ENCODE results near the gene C19orf44. TPM values are rescaled to one million over a fixed set of nuclear protein-coding genes. Genes with fewer than 3 reads are reported as not detected.

The C19orf44 gene
- total RNA-seq, 1 donor from 2014 or later, result 13.2 TPM

GRCh38 chr19:16554776-16555175 lies 58.6 kb downstream of the C19orf44 start:
- Histone ChIP-seq H3K36me3 (no peaks in the 10 kb centered on the region), H3K27ac (no peak overlapping the region), H3K27me3 (no peaks in the 10 kb centered on the region), H4K20me1 (ENCODE audit: low read depth) (no peaks in the 10 kb centered on the region), H3K4me3 (no peak overlapping the region), H3F3A (ENCODE audit: low read depth) (no peaks in the 10 kb centered on the region), H3K4me1 (no peaks in the 10 kb centered on the region), H3K9ac (no peak overlapping the region), H3K4me2 (no peak overlapping the region), H3K9me3 (ENCODE audit: low read depth) (no peaks in the 10 kb centered on the region), H3K79me2 (ENCODE audit: low read depth) (no peaks in the 10 kb centered on the region), H2AFZ (replicated peaks) (no peak overlapping the region)
- DNase-seq (ENCODE audit: low spot score), result no peak
- no peaks in the 10 kb centered on the region for H3K27me3 Mint-ChIP-seq (ENCODE audit: insufficient read depth, low read depth)
- no peak overlapping the region for H3K4me3 Mint-ChIP-seq
- TF ChIP-seq EZH2phosphoT487 (IDR thresholded peaks at IDR 0.05), result no peak
- no peak for TF ChIP-seq CTCF (IDR thresholded peaks at IDR 0.05)
- TF ChIP-seq EZH2 (IDR thresholded peaks at IDR 0.05), result no peak
- H3K27ac Mint-ChIP-seq, result no peak overlapping the region
- peaks cover 14% of the 10 kb centered on the region for H3K36me3 Mint-ChIP-seq
- H3K9me3 Mint-ChIP-seq, result no peaks in the 10 kb centered on the region
- H3K4me1 Mint-ChIP-seq, result no peaks in the 10 kb centered on the region

GRCh38 chr19:16559780-16560276 lies 63.6 kb downstream of the C19orf44 start:
- H3K9me3 Mint-ChIP-seq, result no peaks in the 10 kb centered on the region
- no peaks in the 10 kb centered on the region for H3K36me3 ChIP-seq

GRCh38 chr19:16561382-16561781 lies 65.2 kb downstream of the C19orf44 start:
- H3K9me3 Mint-ChIP-seq, result no peaks in the 10 kb centered on the region
- Histone ChIP-seq H3K79me2 (ENCODE audit: low read depth) (no peaks in the 10 kb centered on the region), H3K27me3 (no peaks in the 10 kb centered on the region), H3K4me3 (no peak overlapping the region), H3K4me1 (no peaks in the 10 kb centered on the region), H2AFZ (replicated peaks) (no peak overlapping the region), H4K20me1 (ENCODE audit: low read depth) (no peaks in the 10 kb centered on the region), H3K9ac (no peak overlapping the region), H3K9me3 (ENCODE audit: low read depth) (no peaks in the 10 kb centered on the region), H3K27ac (no peak overlapping the region), H3K4me2 (no peak overlapping the region), H3F3A (ENCODE audit: low read depth) (no peaks in the 10 kb centered on the region), H3K36me3 (no peaks in the 10 kb centered on the region)
- H3K27me3 Mint-ChIP-seq (ENCODE audit: insufficient read depth, low read depth), result no peaks in the 10 kb centered on the region
- no peak for TF ChIP-seq CTCF (IDR thresholded peaks at IDR 0.05)
- no peak for TF ChIP-seq EZH2 (IDR thresholded peaks at IDR 0.05)
- TF ChIP-seq EZH2phosphoT487 (IDR thresholded peaks at IDR 0.05), result no peak
- DNase-seq (ENCODE audit: low spot score), result no peak
- no peak overlapping the region for H3K27ac Mint-ChIP-seq
- no peaks in the 10 kb centered on the region for H3K4me1 Mint-ChIP-seq
- peaks cover 19% of the 10 kb centered on the region for H3K36me3 Mint-ChIP-seq
- no peak overlapping the region for H3K4me3 Mint-ChIP-seq

More at GRCh38 chr19:16559780-16560276, 63.6 kb downstream of the C19orf44 start:
- Mint-ChIP-seq H3K27ac (no peak overlapping the region), H3K4me1 (no peaks in the 10 kb centered on the region), H3K27me3 (ENCODE audit: insufficient read depth, low read depth) (no peaks in the 10 kb centered on the region), H3K4me3 (no peak overlapping the region), H3K36me3 (peaks cover 14% of the 10 kb centered on the region)
- H3K27ac ChIP-seq, result no peak overlapping the region
- DNase-seq (ENCODE audit: low spot score), result no peak
- no peaks in the 10 kb centered on the region for H4K20me1 ChIP-seq (ENCODE audit: low read depth)
- no peak overlapping the region for H3K9ac ChIP-seq
- no peaks in the 10 kb centered on the region for H3K9me3 ChIP-seq (ENCODE audit: low read depth)
- H3K79me2 ChIP-seq (ENCODE audit: low read depth), result no peaks in the 10 kb centered on the region
- no peaks in the 10 kb centered on the region for H3K4me1 ChIP-seq
- no peak overlapping the region for H3K4me3 ChIP-seq
- H3F3A ChIP-seq (ENCODE audit: low read depth), result no peaks in the 10 kb centered on the region
- H3K27me3 ChIP-seq, result no peaks in the 10 kb centered on the region
- TF ChIP-seq EZH2phosphoT487 (IDR thresholded peaks at IDR 0.05), result no peak
- no peak for TF ChIP-seq CTCF (IDR thresholded peaks at IDR 0.05)
- TF ChIP-seq EZH2 (IDR thresholded peaks at IDR 0.05), result no peak
- H3K4me2 ChIP-seq, result no peak overlapping the region
- no peak overlapping the region for H2AFZ ChIP-seq (replicated peaks)
